Stimulated activated naive CD8-positive, alpha-beta T cell treated with anti-CD3 and anti-CD28 coated beads, Interleukin-15, Interleukin-2, amounts not matched to agents 100 ng/mL and 50 ng/mL, for 24 hours (primary cell): ENCODE data around the gene PADI4.

Experiments
- H3K27ac Mint-ChIP-seq: one replicate; pipeline ENCODE4 v1.8.0; 2021; ENCODE audit warnings: mild to moderate bottlenecking, mixed read lengths
- H3K27me3 Mint-ChIP-seq: one replicate; pipeline ENCODE4 v1.8.0; 2021; ENCODE audit warnings: mixed read lengths
- H3K36me3 Mint-ChIP-seq: one replicate; pipeline ENCODE4 v1.8.0; 2021; ENCODE audit warnings: low read depth, mixed read lengths
- H3K4me1 Mint-ChIP-seq: one replicate; pipeline ENCODE4 v1.8.0; 2021; ENCODE audit warnings: low read depth, mixed read lengths
- H3K4me3 Mint-ChIP-seq: one replicate; pipeline ENCODE4 v1.8.0; 2021; ENCODE audit warnings: mild to moderate bottlenecking, mixed read lengths
- H3K9me3 Mint-ChIP-seq: one replicate; pipeline ENCODE4 v1.8.0; 2021; ENCODE audit warnings: mixed read lengths

PADI4 gene

DNA sequence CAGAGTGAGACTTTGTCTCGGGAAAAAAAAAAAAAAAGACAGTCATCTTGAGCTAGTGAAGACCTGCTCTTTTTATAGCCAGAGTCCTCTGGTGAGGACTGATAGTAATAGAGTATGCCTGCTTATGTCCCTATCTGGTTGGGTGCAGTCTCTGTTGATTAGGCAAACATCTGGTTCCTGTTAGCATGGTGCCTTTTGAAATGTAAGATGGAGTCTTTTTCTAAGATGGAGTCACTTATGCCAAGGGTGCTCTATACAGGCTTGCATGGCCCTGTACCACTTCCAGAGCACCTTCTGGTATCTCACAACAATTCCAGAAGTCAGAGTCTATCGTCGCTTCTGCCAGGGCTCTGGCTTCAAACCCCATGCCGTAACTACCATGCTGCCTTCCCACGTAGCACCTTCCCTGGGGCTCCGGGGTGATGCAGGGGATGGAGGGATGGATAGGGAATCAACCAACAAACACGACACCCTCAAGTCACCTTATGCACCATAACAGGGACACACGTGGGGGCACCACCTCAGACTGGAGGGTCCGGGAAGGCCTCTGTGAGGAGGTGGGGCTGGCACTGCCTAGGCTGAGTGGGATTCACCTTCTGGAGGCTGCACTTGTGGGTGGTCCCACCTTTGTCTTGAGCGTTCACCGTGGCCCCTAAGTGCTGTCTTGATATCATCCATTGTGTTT is 52.4 kb downstream of the PADI4 start:
- H3K9me3 Mint-ChIP-seq, result no peaks in the 10 kb centered on the region
- H3K36me3 Mint-ChIP-seq, result no peaks in the 10 kb centered on the region
- H3K27ac Mint-ChIP-seq, result no peak overlapping the region
- H3K27me3 Mint-ChIP-seq, result no peaks in the 10 kb centered on the region
- H3K4me3 Mint-ChIP-seq, result no peak overlapping the region
- H3K4me1 Mint-ChIP-seq, result peaks cover 14% of the 10 kb centered on the region

- no peaks in the 10 kb centered on the region for H3K9me3 Mint-ChIP-seq
- H3K27ac Mint-ChIP-seq, result no peak overlapping the region
- peaks cover 3% of the 10 kb centered on the region for H3K4me1 Mint-ChIP-seq
- H3K27me3 Mint-ChIP-seq, result no peaks in the 10 kb centered on the region
- no peaks in the 10 kb centered on the region for H3K36me3 Mint-ChIP-seq
- H3K4me3 Mint-ChIP-seq, result no peak overlapping the region
Observed at GRCh38 chr1:17361687-17362086, 53.7 kb downstream of the PADI4 start.

DNA sequence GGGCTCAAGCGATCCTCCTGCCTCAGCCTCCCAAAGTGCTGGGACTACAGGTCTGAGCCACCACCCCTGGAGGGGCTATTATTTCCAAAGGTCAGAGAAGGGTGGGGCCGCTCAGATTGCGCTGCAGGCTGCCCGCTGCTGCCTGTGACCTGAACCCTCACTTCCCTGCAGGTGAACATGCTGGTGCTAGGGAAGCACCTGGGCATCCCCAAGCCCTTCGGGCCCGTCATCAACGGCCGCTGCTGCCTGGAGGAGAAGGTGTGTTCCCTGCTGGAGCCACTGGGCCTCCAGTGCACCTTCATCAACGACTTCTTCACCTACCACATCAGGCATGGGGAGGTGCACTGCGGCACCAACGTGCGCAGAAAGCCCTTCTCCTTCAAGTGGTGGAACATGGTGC is 55.4 kb downstream of the PADI4 start:
- Mint-ChIP-seq H3K27ac (no peak overlapping the region), H3K36me3 (no peaks in the 10 kb centered on the region), H3K4me3 (no peak overlapping the region), H3K27me3 (peaks cover 10% of the 10 kb centered on the region), H3K4me1 (no peaks in the 10 kb centered on the region), H3K9me3 (no peaks in the 10 kb centered on the region)

DNA sequence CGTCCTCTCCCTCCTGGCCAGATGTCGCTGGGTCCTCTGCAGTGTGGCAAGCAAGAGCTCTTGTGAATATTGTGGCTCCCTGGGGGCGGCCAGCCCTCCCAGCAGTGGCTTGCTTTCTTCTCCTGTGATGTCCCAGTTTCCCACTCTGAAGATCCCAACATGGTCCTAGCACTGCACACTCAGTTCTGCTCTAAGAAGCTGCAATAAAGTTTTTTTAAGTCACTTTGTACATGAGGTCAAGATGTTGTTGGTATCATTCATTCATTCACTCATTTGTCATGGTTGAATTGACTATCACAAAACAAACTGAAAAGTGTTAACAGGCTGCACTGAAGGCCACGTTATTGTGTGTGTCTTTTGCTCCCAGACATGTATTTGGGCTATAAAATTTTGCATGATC is 55.8 kb downstream of the PADI4 start:
- Mint-ChIP-seq H3K9me3 (no peaks in the 10 kb centered on the region), H3K27ac (no peak overlapping the region), H3K36me3 (no peaks in the 10 kb centered on the region)

GRCh38 chr1:17365293-17365692 is 57.3 kb downstream of the PADI4 start:
- Mint-ChIP-seq H3K4me1 (no peaks in the 10 kb centered on the region), H3K27me3 (peaks cover 10% of the 10 kb centered on the region), H3K27ac (no peak overlapping the region), H3K4me3 (no peak overlapping the region), H3K36me3 (no peaks in the 10 kb centered on the region), H3K9me3 (no peaks in the 10 kb centered on the region)

More for the DNA sequence above, 55.8 kb downstream of the PADI4 start:
- H3K27me3 Mint-ChIP-seq, result peaks cover 10% of the 10 kb centered on the region
- no peaks in the 10 kb centered on the region for H3K4me1 Mint-ChIP-seq
- H3K4me3 Mint-ChIP-seq, result no peak overlapping the region

GRCh38 chr1:17369466-17369865 is 61.5 kb downstream of the PADI4 start:
- H3K36me3 Mint-ChIP-seq, result no peaks in the 10 kb centered on the region
- H3K27me3 Mint-ChIP-seq, result peaks cover 10% of the 10 kb centered on the region
- no peak overlapping the region for H3K27ac Mint-ChIP-seq
- no peak overlapping the region for H3K4me3 Mint-ChIP-seq
- no peaks in the 10 kb centered on the region for H3K4me1 Mint-ChIP-seq
- H3K9me3 Mint-ChIP-seq, result no peaks in the 10 kb centered on the region

GRCh38 chr1:17370618-17371017 is 62.6 kb downstream of the PADI4 start:
- Mint-ChIP-seq H3K4me3 (no peak overlapping the region), H3K27me3 (peaks cover 10% of the 10 kb centered on the region)

DNA sequence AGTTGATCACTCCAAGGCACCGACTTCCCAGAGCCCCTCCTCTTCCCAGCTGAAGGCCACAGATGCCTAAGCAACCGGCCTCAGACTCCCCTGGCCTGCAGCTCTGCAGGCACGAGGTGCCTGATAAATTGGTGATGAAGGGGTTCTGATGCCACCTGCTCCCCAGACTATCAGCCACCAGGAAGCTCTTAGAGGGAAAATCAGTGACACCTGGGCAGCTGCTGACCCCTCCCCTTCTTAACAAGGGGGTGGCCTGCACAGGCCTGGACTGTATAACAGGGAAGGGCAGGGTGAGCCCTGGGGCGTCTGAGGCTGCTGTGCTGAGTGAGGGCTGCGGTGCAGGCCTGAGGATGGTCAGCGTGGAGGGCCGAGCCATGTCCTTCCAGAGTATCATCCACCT is 63.9 kb downstream of the PADI4 start, which contains the start of gene PADI6:
PADI6 (plus strand) TSS at position 301 of the 400 bp plus-strand sequence; CDS start at position 351, 50 bp downstream.
- Mint-ChIP-seq H3K27ac (no peak within 1 kb of the TSS), H3K36me3 (no peaks in the 10 kb centered on the region), H3K4me3 (no peak within 1 kb of the TSS), H3K9me3 (no peaks in the 10 kb centered on the region), H3K27me3 (peaks cover 9% of the 10 kb centered on the region), H3K4me1 (no peaks in the 10 kb centered on the region)

More at GRCh38 chr1:17370618-17371017, 62.6 kb downstream of the PADI4 start:
- Mint-ChIP-seq H3K36me3 (no peaks in the 10 kb centered on the region), H3K9me3 (no peaks in the 10 kb centered on the region), H3K27ac (no peak overlapping the region), H3K4me1 (no peaks in the 10 kb centered on the region)

DNA sequence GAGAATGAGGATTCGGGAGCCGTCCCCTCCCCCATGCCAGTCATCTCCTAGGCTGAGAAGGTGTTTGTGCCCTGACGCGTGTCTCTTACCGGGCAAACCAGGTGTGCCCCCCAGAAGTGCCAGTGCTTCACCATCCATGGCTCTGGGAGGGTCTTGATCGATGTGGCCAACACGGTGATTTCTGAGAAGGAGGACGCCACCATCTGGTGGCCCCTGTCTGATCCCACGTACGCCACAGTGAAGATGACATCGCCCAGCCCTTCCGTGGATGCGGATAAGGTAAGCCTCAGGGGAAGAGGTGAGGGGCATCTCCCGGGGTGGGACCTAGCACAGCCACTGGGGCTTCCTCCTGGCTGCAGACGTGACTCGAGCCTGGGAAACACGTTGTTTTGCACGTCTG is 65.0 kb downstream of the PADI4 start:
- no peak overlapping the region for H3K27ac Mint-ChIP-seq
- no peak overlapping the region for H3K4me3 Mint-ChIP-seq
- H3K9me3 Mint-ChIP-seq, result no peaks in the 10 kb centered on the region
- peaks cover 2% of the 10 kb centered on the region for H3K27me3 Mint-ChIP-seq
- no peaks in the 10 kb centered on the region for H3K36me3 Mint-ChIP-seq
- no peaks in the 10 kb centered on the region for H3K4me1 Mint-ChIP-seq

GRCh38 chr1:17375651-17376050 is 67.7 kb downstream of the PADI4 start:
- Mint-ChIP-seq H3K27ac (no peak overlapping the region), H3K27me3 (peaks cover 4% of the 10 kb centered on the region), H3K36me3 (no peaks in the 10 kb centered on the region), H3K4me1 (no peaks in the 10 kb centered on the region), H3K4me3 (no peak overlapping the region), H3K9me3 (no peaks in the 10 kb centered on the region)

DNA sequence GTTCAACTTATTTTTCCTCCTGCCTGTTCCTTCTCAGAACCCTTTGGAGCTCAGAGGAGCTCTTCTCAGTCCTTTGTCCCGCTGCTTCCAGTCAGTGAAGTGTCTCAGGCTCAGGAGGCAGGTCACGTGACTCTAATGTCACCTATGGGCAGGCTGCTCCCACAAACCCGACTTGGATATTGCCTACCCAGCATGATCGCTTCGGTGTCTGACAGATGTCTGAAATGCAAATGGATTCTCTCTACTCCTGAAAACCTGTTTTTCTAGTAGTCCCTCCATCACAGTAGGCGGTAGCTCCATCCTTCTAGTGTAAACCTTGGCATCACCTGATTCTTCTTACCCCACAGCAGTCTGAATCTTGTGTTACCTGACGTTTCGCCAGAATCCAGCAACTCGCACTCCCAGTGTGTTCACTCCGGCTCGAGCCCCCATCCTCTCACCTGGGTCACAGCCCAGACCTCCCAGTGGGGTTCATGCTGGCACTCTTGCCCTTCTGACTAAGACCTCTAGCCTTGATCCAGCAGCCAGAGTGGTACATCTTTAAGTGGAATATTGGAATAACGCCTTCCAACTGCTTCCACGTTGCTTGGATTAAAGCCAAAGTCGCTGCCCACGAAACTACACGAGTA is 69.4 kb downstream of the PADI4 start:
- Mint-ChIP-seq H3K27me3 (peaks cover 4% of the 10 kb centered on the region), H3K9me3 (no peaks in the 10 kb centered on the region), H3K36me3 (no peaks in the 10 kb centered on the region), H3K27ac (no peak overlapping the region), H3K4me1 (no peaks in the 10 kb centered on the region), H3K4me3 (no peak overlapping the region)

GRCh38 chr1:17381161-17381560 is 73.2 kb downstream of the PADI4 start:
- H3K27ac Mint-ChIP-seq, result no peak overlapping the region
- H3K4me3 Mint-ChIP-seq, result no peak overlapping the region
- no peaks in the 10 kb centered on the region for H3K9me3 Mint-ChIP-seq
- H3K27me3 Mint-ChIP-seq, result peaks cover 4% of the 10 kb centered on the region
- H3K4me1 Mint-ChIP-seq, result no peaks in the 10 kb centered on the region
- no peaks in the 10 kb centered on the region for H3K36me3 Mint-ChIP-seq

- no peaks in the 10 kb centered on the region for H3K36me3 Mint-ChIP-seq
- H3K27me3 Mint-ChIP-seq, result no peaks in the 10 kb centered on the region
- H3K9me3 Mint-ChIP-seq, result no peaks in the 10 kb centered on the region
- H3K4me1 Mint-ChIP-seq, result no peaks in the 10 kb centered on the region
- no peak overlapping the region for H3K27ac Mint-ChIP-seq
- no peak overlapping the region for H3K4me3 Mint-ChIP-seq
Observed at GRCh38 chr1:17392199-17392740, 84.3 kb downstream of the PADI4 start.

DNA sequence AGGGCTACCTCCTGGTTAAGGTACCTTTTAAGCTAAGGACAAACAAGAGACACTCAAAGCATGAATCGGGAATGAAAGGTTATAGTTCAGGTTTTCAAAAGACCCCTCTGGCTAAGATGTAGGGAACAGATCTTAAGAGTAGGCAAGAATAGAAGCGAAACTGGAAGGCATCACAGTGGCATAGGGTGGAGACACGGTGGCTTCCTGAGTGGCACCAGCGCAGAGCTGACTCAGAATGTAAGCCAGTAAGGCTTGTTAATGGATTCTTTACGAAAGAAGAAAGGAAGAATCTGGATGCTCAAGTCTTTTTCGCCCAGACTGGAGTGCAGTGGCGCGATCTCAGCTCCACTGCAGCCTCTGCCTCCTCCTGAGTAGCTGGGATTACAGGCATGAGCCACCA is 85.2 kb downstream of the PADI4 start:
- no peaks in the 10 kb centered on the region for H3K4me1 Mint-ChIP-seq
- H3K9me3 Mint-ChIP-seq, result no peaks in the 10 kb centered on the region
- H3K36me3 Mint-ChIP-seq, result no peaks in the 10 kb centered on the region
- no peaks in the 10 kb centered on the region for H3K27me3 Mint-ChIP-seq
- H3K27ac Mint-ChIP-seq, result no peak overlapping the region
- no peak overlapping the region for H3K4me3 Mint-ChIP-seq

DNA sequence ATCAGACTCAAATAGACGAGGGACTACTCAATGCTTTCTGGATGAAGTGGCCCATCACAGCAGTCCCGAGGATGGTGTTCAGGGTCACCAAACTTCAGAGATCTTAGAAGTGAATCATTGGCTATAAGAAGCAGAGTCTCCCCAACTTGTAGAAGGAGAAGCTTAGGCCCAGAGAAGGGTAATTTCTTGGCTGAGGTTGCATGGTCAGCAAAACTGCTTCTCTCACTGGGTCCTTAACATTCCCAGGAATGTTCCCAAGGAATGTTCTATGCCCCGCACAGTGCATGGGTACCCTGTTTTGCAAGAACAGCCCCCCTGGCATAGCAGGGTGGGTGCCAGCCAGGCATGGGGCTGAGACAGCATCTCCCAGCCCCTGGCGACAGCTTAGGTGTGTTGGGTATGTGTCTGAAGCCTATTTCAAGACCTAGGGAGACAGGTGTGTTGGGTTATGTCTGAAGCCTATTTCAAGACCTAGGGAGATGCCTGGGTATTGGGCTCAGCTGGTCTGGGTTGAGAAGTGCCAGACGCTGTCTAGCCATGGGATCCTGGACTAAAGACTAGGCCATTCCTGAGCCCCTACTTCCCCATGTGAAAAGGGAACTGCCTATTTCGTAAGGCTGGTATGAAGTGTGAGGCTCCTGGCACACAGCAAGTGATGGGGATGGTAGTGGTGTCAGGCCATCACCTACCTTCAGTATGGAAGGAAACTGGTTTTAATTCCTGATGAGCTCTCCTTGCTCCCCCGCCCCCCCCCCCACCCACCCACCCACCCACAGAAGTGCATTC is 90.1 kb downstream of the PADI4 start:
- H3K36me3 Mint-ChIP-seq, result no peaks in the 10 kb centered on the region
- no peaks in the 10 kb centered on the region for H3K9me3 Mint-ChIP-seq
- H3K4me1 Mint-ChIP-seq, result no peaks in the 10 kb centered on the region
- no peak overlapping the region for H3K4me3 Mint-ChIP-seq
- H3K27me3 Mint-ChIP-seq, result no peaks in the 10 kb centered on the region
- no peak overlapping the region for H3K27ac Mint-ChIP-seq
